NCI-H1092 (cell line): ENCODE measurements around the gene ZNF224.

Source experiments
- DNase-seq: peaks from one replicate; lab custom pipeline; 2025; lab: John Stamatoyannopoulos, UW

ZNF224 gene

DNA sequence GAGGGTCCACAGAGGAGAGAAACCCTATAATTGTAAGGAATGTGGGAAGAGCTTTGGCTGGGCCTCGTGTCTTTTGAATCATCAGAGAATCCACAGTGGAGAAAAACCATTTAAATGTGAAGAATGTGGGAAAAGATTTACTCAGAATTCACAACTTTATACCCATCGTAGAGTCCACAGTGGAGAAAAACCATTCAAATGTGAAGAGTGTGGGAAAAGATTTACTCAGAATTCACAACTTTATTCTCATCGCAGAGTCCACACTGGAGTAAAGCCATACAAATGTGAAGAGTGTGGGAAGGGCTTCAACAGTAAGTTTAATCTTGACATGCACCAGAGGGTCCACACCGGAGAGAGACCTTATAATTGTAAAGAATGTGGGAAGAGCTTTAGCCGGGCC is 37.8 kb downstream of the ZNF224 start:
- no peak for DNase-seq

GRCh38 chr19:44141191-44142058 is 47.3 kb downstream of the ZNF224 start, which contains the start of gene ZNF234:
TSS of gene ZNF234 (plus strand) at chr19:44141554. CDS start at chr19:44144633, 3,079 bp downstream.
- DNase-seq: peak; percentile 46

DNA sequence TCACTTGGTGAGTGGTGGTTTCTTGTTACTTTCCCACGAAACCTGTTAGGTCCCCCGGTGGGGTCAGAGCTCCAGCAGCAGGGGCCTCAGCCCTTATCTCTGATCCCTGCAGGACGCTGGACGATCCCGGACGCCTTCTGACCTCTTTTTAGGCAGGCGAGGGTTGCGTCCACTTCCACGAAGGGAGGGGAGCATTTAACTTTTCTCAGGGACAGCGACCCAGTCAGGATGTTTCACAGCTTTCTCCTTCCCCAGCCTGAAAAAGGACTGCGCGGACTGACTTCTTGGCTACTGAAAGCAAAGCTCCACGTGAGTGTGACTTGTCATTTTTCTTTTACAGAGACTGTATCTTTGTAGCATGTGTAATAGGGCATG is 47.9 kb downstream of the ZNF224 start:
- DNase-seq: no peak

- DNase-seq: no peak
Measured at GRCh38 chr19:44149776-44150175, 55.6 kb downstream of the ZNF224 start.

DNA sequence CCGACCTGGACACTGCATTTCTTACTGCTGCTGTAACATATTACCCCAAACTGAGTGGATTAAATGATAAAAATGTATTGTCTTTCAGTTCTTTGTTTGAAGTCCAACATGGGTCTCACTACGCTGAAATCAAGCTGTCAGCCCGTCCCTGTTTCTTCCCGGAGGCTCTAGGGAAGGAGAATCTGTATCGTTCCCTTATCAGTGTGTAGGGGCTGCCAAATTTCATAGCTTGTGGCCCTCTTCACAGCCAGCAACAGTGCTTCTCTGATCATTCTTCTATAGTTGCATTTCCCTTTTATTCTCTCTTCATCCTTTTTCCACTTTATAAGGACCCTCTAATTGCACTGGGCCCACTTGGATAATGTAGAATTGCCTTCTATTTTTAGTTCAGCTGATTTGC is 57.3 kb downstream of the ZNF224 start:
- no peak for DNase-seq

DNA sequence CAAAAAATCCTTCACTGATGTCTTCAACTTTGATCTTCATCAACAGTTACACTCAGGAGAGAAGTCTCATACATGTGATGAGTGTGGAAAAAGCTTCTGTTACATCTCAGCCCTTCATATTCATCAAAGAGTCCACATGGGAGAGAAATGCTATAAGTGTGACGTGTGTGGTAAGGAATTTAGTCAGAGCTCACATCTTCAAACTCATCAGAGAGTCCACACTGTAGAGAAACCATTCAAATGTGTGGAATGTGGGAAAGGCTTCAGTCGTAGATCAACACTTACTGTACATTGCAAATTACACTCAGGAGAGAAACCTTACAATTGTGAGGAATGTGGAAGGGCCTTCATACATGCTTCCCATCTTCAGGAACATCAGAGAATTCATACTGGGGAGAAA is 62.3 kb downstream of the ZNF224 start:
- no peak for DNase-seq
